ENCODE results near the gene TRAPPC11.
A peak's percentile ranks its signal among the peaks of the same experiment; 100 is the strongest.

Gene TRAPPC11

DNA sequence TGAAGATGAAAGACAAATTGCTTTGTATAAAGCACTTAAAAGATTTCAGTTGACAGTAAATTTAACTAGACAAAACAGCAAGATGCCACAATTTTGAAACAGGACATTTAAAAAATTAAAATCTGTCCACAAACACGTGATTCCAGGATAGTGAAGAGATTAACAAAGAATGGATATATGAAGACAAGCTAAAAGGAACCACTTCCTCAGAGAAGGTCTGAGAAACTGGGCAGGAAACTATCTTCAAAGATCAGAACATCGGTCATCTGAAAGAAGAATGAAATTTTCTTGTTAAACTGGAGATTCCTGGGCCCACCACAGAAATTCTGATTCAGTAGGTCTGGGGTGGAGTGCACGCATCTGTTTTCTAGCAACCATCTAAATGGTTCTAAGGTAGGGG is 1.5 kb upstream of the TRAPPC11 start:
- Histone ChIP-seq H3K4ac (ENCODE audit: low read depth in 1 of 2, low read length in 2 of 2) (no peak overlapping the region), H3K18ac (ENCODE audit: low read depth in 1 of 2, low read length in 2 of 2) (no peak overlapping the region), H2BK5ac (ENCODE audit: low read depth, low read length, poor library complexity, severe bottlenecking) (no peak overlapping the region), H2BK120ac (ENCODE audit: low read depth, low read length) (no peak overlapping the region), H3K9me3 (ENCODE audit: control insufficient read depth, low read length) (no peaks in the 10 kb centered on the region), H2AFZ (ENCODE audit: low read depth, low read length) (no peak overlapping the region), H3K23ac (ENCODE audit: low read length in 2 of 2) (no peak overlapping the region), H3K79me1 (replicated peaks; ENCODE audit: low read length, poor library complexity, severe bottlenecking) (peaks cover 11% of the 10 kb centered on the region), H3K14ac (ENCODE audit: low read length in 2 of 2) (no peak overlapping the region), H3K9ac (ENCODE audit: low read length) (peak overlapping the region; percentile 100), H2BK12ac (ENCODE audit: low read length in 2 of 2) (no peak overlapping the region), H3K4me3 (ENCODE audit: insufficient read depth in 1 of 2, low read depth in 1 of 2, low read length in 2 of 2) (peak overlapping the region in 1 of 2 experiments; percentile 100), H4K91ac (ENCODE audit: low read length) (no peak overlapping the region), H2AK5ac (ENCODE audit: low read length, severe bottlenecking) (no peak overlapping the region), H3K4me1 (ENCODE audit: control insufficient read depth, insufficient read depth, low read depth, low read length) (peaks cover 5% of the 10 kb centered on the region), H2BK15ac (ENCODE audit: low read depth, poor library complexity, severe bottlenecking) (no peak overlapping the region), H3K27ac (ENCODE audit: low read length, poor library complexity, severe bottlenecking) (no peak overlapping the region), H3K36me3 (ENCODE audit: control insufficient read depth in 1 of 2, insufficient read depth in 2 of 2, low read depth in 1 of 2, low read length in 2 of 2) (peaks cover 2 to 31% of the 10 kb centered on the region in 2 experiments), H3K27me3 (ENCODE audit: control insufficient read depth in 1 of 2, insufficient read depth in 1 of 2, low read length in 2 of 2) (no peaks in the 10 kb centered on the region), H4K8ac (ENCODE audit: low read length) (no peak overlapping the region), H3K4me2 (ENCODE audit: low read length, poor library complexity, severe bottlenecking) (no peak overlapping the region)
- DNase-seq: no peak
- WGBS: 88% methylated on average over 3 of the region's 3 CpGs

DNA sequence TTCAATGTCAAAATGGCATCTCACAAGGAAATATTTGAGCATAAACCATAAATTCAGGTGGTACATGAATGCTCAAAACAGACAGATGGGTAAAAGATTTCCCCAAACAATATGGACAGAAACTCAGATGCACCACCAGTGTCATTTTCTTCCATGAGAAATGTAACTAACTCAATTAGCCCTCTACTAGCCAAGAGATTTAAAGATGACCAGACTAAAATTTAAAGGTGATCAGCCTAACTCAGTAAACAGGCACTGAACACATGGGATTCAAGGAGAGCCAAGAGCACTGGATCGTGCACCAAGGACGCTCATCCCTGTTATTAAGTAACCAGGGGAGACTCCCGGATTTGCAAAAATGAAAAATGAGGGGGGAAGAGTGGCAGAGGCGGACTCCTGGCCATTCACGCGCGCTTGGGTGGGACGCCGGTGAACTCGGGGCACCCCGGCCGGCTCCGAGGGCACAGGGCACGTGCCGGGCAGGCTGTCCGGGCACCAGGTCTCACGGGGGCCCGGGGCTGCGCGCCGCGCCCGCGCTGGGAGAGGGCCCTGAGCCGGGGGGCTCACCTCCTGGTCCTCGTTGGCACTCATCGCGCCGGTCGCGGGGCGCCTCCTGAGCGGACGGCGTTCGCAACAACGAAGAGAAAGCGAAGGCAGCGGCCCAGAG is 598 bp upstream of the TRAPPC11 start:
- peak overlapping the region; percentile 49 for H2BK120ac ChIP-seq (ENCODE audit: low read depth, low read length)
- H3K23ac ChIP-seq (ENCODE audit: low read length in 2 of 2): peak overlapping the region in 1 of 2 experiments; percentile 5
- no peaks in the 10 kb centered on the region for H3K27me3 ChIP-seq (ENCODE audit: control insufficient read depth in 1 of 2, insufficient read depth in 1 of 2, low read length in 2 of 2)
- peak overlapping the region; percentile 88 for H4K8ac ChIP-seq (ENCODE audit: low read length)
- peak overlapping the region; percentile 59 for H4K91ac ChIP-seq (ENCODE audit: low read length)
- peak overlapping the region; percentile 64 to 98 for H3K4ac ChIP-seq (ENCODE audit: low read depth in 1 of 2, low read length in 2 of 2)
- H2BK5ac ChIP-seq (ENCODE audit: low read depth, low read length, poor library complexity, severe bottlenecking): no peak overlapping the region
- H3K18ac ChIP-seq (ENCODE audit: low read depth in 1 of 2, low read length in 2 of 2): peak overlapping the region; percentile 75 to 87
- H2BK15ac ChIP-seq (ENCODE audit: low read depth, poor library complexity, severe bottlenecking): no peak overlapping the region
- peaks cover 7% of the 10 kb centered on the region for H3K79me1 ChIP-seq (replicated peaks; ENCODE audit: low read length, poor library complexity, severe bottlenecking)
- H3K4me1 ChIP-seq (ENCODE audit: control insufficient read depth, insufficient read depth, low read depth, low read length): peaks cover 5% of the 10 kb centered on the region
- peak overlapping the region; percentile 95 for H2AFZ ChIP-seq (ENCODE audit: low read depth, low read length)
- H3K9ac ChIP-seq (ENCODE audit: low read length): peak overlapping the region; percentile 100
- peak; percentile 38 for DNase-seq
- H2AK5ac ChIP-seq (ENCODE audit: low read length, severe bottlenecking): no peak overlapping the region
- 0% methylated on average over 9 of the region's 39 CpGs for WGBS
- peak overlapping the region in 1 of 2 experiments; percentile 91 for H3K14ac ChIP-seq (ENCODE audit: low read length in 2 of 2)
- H3K4me2 ChIP-seq (ENCODE audit: low read length, poor library complexity, severe bottlenecking): peak overlapping the region; percentile 92
- H3K9me3 ChIP-seq (ENCODE audit: control insufficient read depth, low read length): no peaks in the 10 kb centered on the region
- no peak overlapping the region for H2BK12ac ChIP-seq (ENCODE audit: low read length in 2 of 2)
- peaks cover 0 to 22% of the 10 kb centered on the region in 2 experiments for H3K36me3 ChIP-seq (ENCODE audit: control insufficient read depth in 1 of 2, insufficient read depth in 2 of 2, low read depth in 1 of 2, low read length in 2 of 2)
- H3K27ac ChIP-seq (ENCODE audit: low read length, poor library complexity, severe bottlenecking): no peak overlapping the region
- H3K4me3 ChIP-seq (ENCODE audit: insufficient read depth in 1 of 2, low read depth in 1 of 2, low read length in 2 of 2): peak overlapping the region; percentile 97 to 100

DNA sequence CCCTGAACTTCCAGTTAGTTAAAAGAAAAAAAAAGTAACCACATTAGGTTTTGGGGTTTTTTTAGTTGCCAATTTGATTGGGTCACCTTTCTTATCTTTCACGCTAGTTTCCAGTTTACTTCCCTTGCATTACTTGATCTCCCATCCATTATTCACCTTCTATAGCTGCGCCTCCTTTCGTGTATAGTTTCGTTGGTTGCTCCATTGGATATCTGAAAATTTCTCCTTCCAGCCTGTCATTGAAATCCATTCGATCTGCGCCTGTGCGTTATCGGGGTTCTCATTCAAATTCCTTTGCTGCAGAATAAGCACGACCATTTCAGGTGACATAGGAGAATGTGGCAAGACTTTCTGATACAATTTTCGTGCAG is 764 bp downstream of the TRAPPC11 start:
- Histone ChIP-seq H2AK5ac (ENCODE audit: low read length, severe bottlenecking) (no peak overlapping the region), H3K14ac (ENCODE audit: low read length in 2 of 2) (no peak overlapping the region), H3K27ac (ENCODE audit: low read length, poor library complexity, severe bottlenecking) (peak overlapping the region; percentile 30), H3K79me1 (replicated peaks; ENCODE audit: low read length, poor library complexity, severe bottlenecking) (peaks cover 11% of the 10 kb centered on the region), H4K91ac (ENCODE audit: low read length) (no peak overlapping the region), H4K8ac (ENCODE audit: low read length) (no peak overlapping the region), H3K23ac (ENCODE audit: low read length in 2 of 2) (no peak overlapping the region), H3K4me2 (ENCODE audit: low read length, poor library complexity, severe bottlenecking) (peak overlapping the region; percentile 67), H3K9ac (ENCODE audit: low read length) (peak overlapping the region; percentile 100), H3K4ac (ENCODE audit: low read depth in 1 of 2, low read length in 2 of 2) (no peak overlapping the region), H2BK120ac (ENCODE audit: low read depth, low read length) (no peak overlapping the region), H3K4me1 (ENCODE audit: control insufficient read depth, insufficient read depth, low read depth, low read length) (peaks cover 5% of the 10 kb centered on the region), H3K27me3 (ENCODE audit: control insufficient read depth in 1 of 2, insufficient read depth in 1 of 2, low read length in 2 of 2) (no peaks in the 10 kb centered on the region), H3K9me3 (ENCODE audit: control insufficient read depth, low read length) (no peaks in the 10 kb centered on the region), H3K36me3 (ENCODE audit: control insufficient read depth in 1 of 2, insufficient read depth in 2 of 2, low read depth in 1 of 2, low read length in 2 of 2) (peaks cover 0 to 21% of the 10 kb centered on the region in 2 experiments), H2BK12ac (ENCODE audit: low read length in 2 of 2) (no peak overlapping the region), H2AFZ (ENCODE audit: low read depth, low read length) (no peak overlapping the region), H3K4me3 (ENCODE audit: insufficient read depth in 1 of 2, low read depth in 1 of 2, low read length in 2 of 2) (peak overlapping the region in 1 of 2 experiments; percentile 100), H2BK15ac (ENCODE audit: low read depth, poor library complexity, severe bottlenecking) (no peak overlapping the region), H2BK5ac (ENCODE audit: low read depth, low read length, poor library complexity, severe bottlenecking) (no peak overlapping the region), H3K18ac (ENCODE audit: low read depth in 1 of 2, low read length in 2 of 2) (no peak overlapping the region)
- 35% methylated on average over 9 of the region's 10 CpGs for WGBS
- DNase-seq: no peak

DNA sequence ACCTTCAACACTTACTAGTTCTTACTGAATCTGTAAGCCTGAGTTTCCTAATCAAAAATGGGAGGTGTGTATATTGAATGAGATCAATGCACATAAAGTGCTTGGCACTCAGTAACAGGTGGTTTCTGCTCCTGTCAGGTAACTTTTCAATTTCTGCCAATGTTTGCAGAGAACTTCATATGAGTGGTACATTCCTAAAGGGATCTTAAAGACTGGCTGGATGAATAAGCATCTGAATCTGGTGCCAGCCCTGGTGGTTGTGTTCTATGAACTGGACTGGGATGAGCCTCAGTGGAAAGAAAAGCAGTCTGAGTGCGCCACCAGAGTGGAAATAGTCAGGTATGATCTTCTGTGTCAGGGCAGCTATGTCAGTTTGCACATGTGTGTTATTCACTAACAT is 7.0 kb downstream of the TRAPPC11 start:
- Histone ChIP-seq H2AK5ac (ENCODE audit: low read length, severe bottlenecking) (no peak overlapping the region), H3K9ac (ENCODE audit: low read length) (no peak overlapping the region), H3K4ac (ENCODE audit: low read depth in 1 of 2, low read length in 2 of 2) (no peak overlapping the region), H2AFZ (ENCODE audit: low read depth, low read length) (no peak overlapping the region), H3K4me1 (ENCODE audit: control insufficient read depth, insufficient read depth, low read depth, low read length) (no peaks in the 10 kb centered on the region), H3K79me1 (replicated peaks; ENCODE audit: low read length, poor library complexity, severe bottlenecking) (peaks cover 17% of the 10 kb centered on the region), H2BK120ac (ENCODE audit: low read depth, low read length) (no peak overlapping the region), H2BK5ac (ENCODE audit: low read depth, low read length, poor library complexity, severe bottlenecking) (no peak overlapping the region), H3K18ac (ENCODE audit: low read depth in 1 of 2, low read length in 2 of 2) (no peak overlapping the region), H4K91ac (ENCODE audit: low read length) (no peak overlapping the region), H3K36me3 (ENCODE audit: control insufficient read depth in 1 of 2, insufficient read depth in 2 of 2, low read depth in 1 of 2, low read length in 2 of 2) (peaks cover 13 to 68% of the 10 kb centered on the region in 2 experiments), H3K23ac (ENCODE audit: low read length in 2 of 2) (no peak overlapping the region), H4K8ac (ENCODE audit: low read length) (no peak overlapping the region), H3K9me3 (ENCODE audit: control insufficient read depth, low read length) (no peaks in the 10 kb centered on the region), H3K4me3 (ENCODE audit: insufficient read depth in 1 of 2, low read depth in 1 of 2, low read length in 2 of 2) (no peak overlapping the region), H2BK15ac (ENCODE audit: low read depth, poor library complexity, severe bottlenecking) (no peak overlapping the region), H2BK12ac (ENCODE audit: low read length in 2 of 2) (no peak overlapping the region), H3K27ac (ENCODE audit: low read length, poor library complexity, severe bottlenecking) (no peak overlapping the region), H3K14ac (ENCODE audit: low read length in 2 of 2) (no peak overlapping the region), H3K27me3 (ENCODE audit: control insufficient read depth in 1 of 2, insufficient read depth in 1 of 2, low read length in 2 of 2) (no peaks in the 10 kb centered on the region), H3K4me2 (ENCODE audit: low read length, poor library complexity, severe bottlenecking) (no peak overlapping the region)
- no peak for DNase-seq
- WGBS: 92% methylated on average over 1 of the region's 1 CpG

All from mesenchymal stem cell (in vitro differentiated cells and primary cell).